GM12801 (cell line): ENCODE data around the gene AMIGO2.

Source experiments
- TF ChIP-seq, protein P1 (sequence below): IDR thresholded peaks from one replicate; pipeline ENCODE4 v1.5.1; 2011; ENCODE audit warnings: control low read depth; ENCODE audit not compliant: insufficient read length; ENCODE audit errors: extremely low read depth

Gene AMIGO2

DNA sequence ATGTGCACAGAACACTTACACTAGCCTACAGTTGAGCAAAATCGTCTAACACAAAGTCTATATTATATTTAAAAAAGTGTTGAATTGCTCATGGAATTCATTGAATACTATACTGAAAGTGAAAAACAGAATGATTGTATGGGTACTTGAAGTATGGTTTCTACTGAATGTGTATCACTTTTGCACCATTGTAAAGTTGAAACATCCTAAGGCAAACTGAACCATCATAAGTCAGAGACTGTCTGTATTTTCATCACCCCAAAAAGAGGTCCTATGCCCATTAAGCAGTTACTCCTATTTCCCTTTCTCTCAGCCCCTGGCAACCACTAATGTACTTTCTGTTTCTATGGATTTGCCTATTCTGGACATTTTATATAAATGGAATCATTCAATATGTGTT is 4.4 kb upstream of the AMIGO2 start:
- TF ChIP-seq, protein P1, sequence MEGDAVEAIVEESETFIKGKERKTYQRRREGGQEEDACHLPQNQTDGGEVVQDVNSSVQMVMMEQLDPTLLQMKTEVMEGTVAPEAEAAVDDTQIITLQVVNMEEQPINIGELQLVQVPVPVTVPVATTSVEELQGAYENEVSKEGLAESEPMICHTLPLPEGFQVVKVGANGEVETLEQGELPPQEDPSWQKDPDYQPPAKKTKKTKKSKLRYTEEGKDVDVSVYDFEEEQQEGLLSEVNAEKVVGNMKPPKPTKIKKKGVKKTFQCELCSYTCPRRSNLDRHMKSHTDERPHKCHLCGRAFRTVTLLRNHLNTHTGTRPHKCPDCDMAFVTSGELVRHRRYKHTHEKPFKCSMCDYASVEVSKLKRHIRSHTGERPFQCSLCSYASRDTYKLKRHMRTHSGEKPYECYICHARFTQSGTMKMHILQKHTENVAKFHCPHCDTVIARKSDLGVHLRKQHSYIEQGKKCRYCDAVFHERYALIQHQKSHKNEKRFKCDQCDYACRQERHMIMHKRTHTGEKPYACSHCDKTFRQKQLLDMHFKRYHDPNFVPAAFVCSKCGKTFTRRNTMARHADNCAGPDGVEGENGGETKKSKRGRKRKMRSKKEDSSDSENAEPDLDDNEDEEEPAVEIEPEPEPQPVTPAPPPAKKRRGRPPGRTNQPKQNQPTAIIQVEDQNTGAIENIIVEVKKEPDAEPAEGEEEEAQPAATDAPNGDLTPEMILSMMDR: no peak

GRCh38 chr12:47082796-47083621 is 3.2 kb upstream of the AMIGO2 start:
- TF ChIP-seq, protein P1: no peak

- TF ChIP-seq, protein P1: no peak
Measured at GRCh38 chr12:47082283-47082682, 2.5 kb upstream of the AMIGO2 start.

GRCh38 chr12:47080725-47081502 is 1.2 kb upstream of the AMIGO2 start:
- TF ChIP-seq, protein P1: no peak

DNA sequence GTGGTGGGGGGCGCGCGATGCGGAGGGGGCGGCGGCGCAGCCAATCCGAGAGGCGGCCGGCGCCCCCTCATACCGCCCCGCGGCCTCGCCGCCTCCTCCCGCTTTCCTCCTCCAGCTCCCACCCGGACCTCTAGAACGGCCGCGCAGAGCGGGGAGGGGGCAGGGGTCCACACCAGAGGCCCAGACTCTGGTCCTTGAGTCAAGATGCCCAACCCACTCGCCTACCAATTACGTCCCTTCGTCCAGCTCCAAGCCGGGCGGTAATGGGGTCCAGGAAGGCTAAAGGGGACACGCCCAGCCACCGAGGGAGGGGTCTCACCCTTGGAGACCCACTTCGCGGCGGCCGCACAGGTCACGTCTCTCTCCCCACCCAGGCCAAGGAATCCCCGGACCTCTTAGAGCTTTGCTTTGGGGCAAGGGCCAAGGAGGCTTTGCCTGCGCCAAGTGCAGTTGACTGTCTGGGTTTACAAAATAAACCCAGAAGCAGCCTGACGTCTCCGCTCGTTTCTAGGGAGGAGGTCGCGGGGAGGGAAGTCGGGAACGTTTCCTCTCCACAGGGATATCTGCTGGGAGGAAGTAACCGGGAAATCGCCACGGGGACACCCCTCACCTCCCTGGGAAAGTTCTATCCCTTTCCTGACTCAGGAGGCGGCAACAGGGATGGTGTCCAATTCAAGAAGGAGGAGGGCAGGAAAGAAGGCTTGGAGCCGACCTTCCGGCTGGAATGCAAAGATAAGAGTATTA is 394 bp upstream of the AMIGO2 start:
- TF ChIP-seq, protein P1: no peak

DNA sequence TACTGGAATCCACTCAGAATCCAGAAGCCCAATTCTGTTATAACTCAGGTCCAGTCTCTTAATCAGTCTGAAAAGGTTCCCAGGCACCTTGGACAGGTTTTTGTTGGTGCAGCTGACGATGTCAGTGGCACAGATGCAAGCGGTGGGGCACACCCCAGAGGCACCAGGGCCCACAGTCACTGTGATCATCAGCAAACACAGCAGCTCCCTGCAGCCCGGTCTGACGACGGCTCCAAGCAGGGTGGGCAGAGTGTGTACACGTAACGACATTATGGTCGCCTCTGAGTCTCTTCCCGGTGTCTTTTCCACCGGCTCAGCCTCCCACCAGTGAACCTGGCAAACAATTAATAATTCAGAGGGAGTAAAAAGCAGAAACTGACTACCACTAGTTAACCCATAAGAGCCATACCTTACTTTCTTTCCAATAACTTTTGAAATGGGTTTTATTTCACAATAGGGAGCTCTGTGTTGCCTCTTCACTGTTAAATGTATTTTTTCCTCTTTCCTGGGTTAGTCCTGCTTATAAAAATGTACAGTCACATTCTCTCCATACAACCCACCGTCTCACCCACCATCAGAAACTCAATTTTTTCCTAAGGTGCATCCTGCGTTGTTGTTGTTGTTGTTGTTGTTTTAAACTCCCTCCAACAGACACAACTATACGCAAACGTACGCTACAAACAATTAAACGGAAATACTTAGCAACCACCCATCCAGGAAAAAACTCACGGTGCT is 859 bp downstream of the AMIGO2 start:
- TF ChIP-seq, protein P1: no peak
